ENCODE data around the gene GABPB1. TPM values are rescaled to one million over a fixed set of nuclear protein-coding genes. Genes with fewer than 3 reads are reported as not detected.

The GABPB1 gene
- total RNA-seq, 3 donors from 2014 or later (not counting 1 experiment from before 2014, with no cell fraction given), result 20.8 to 30.8 (median 26.3) TPM

DNA sequence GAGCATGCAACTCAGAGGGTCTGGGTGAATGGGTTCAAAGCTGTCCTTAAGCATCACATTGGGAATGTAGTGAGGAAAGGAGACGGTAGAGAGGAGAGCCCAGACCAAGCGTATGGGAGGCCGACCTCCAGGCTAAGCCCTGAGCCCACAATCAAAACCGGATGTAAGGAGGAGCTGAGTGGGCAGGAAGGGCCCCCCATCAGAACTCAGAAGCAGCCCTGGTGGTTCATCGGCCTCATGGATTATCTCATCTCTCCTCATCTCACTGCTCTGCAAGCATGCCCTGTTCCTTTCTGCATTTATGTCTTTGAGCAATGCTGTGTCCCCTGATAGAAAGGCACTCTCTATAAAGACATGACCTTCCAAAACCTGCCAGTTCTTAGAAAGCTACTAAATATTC, 95.7 kb downstream of the GABPB1 start:
- Histone ChIP-seq H3K4me1 (ENCODE audit: control insufficient read depth, insufficient read depth, low read length) (peaks cover 47% of the 10 kb centered on the region), H3K27ac (ENCODE audit: low read length) (no peak overlapping the region), H3K27me3 (ENCODE audit: control insufficient read depth, insufficient read depth, low read length) (no peaks in the 10 kb centered on the region), H3K9me3 (ENCODE audit: control insufficient read depth, insufficient read depth, low read length) (no peaks in the 10 kb centered on the region), H3K36me3 (ENCODE audit: control insufficient read depth, insufficient read depth, low read length) (no peaks in the 10 kb centered on the region), H3K4me3 (ENCODE audit: low read length) (no peak overlapping the region)
- TF ChIP-seq, protein P1, sequence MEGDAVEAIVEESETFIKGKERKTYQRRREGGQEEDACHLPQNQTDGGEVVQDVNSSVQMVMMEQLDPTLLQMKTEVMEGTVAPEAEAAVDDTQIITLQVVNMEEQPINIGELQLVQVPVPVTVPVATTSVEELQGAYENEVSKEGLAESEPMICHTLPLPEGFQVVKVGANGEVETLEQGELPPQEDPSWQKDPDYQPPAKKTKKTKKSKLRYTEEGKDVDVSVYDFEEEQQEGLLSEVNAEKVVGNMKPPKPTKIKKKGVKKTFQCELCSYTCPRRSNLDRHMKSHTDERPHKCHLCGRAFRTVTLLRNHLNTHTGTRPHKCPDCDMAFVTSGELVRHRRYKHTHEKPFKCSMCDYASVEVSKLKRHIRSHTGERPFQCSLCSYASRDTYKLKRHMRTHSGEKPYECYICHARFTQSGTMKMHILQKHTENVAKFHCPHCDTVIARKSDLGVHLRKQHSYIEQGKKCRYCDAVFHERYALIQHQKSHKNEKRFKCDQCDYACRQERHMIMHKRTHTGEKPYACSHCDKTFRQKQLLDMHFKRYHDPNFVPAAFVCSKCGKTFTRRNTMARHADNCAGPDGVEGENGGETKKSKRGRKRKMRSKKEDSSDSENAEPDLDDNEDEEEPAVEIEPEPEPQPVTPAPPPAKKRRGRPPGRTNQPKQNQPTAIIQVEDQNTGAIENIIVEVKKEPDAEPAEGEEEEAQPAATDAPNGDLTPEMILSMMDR (IDR thresholded peaks at IDR 0.05), result no peak
- Mint-ChIP-seq H3K4me3 (peak overlapping the region; percentile 11), H3K9me3 (no peaks in the 10 kb centered on the region), H3K4me1 (peaks cover 40 to 42% of the 10 kb centered on the region in 2 donors), H3K27me3 (ENCODE audit: low read depth in 2 of 2) (no peaks in the 10 kb centered on the region), H3K27ac (peak overlapping the region; percentile 1 to 88), H3K36me3 (no peaks in the 10 kb centered on the region)
- DNase-seq (no peak), ATAC-seq (no peak)
- intact Hi-C loops (cut with micrococcal nuclease), result no loop called here
- WGBS (ENCODE audit: insufficient coverage), result 75% methylated on average over 5 of the region's 5 CpGs

DNA sequence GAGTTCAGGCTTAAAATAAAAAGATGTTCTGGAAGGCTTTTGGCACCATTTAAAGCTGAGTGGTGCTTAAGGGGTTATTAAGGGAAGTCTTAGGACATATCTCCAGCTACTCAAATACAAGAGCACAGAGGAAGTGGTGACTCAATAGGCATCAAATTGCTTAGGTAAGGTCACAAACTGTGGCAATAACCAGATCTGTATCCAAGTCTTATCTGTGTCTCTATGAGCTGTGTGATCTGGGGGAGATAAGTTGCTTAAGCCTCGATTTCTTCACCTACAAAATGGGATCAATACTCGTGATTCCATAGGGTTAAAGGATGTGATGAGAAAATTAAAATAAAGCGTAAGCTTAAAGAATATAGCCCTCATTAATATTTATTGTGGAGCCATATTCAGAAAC, 97.1 kb downstream of the GABPB1 start:
- Histone ChIP-seq H3K27ac (ENCODE audit: low read length) (no peak overlapping the region), H3K27me3 (ENCODE audit: control insufficient read depth, insufficient read depth, low read length) (no peaks in the 10 kb centered on the region), H3K4me1 (ENCODE audit: control insufficient read depth, insufficient read depth, low read length) (peaks cover 40% of the 10 kb centered on the region), H3K9me3 (ENCODE audit: control insufficient read depth, insufficient read depth, low read length) (no peaks in the 10 kb centered on the region), H3K36me3 (ENCODE audit: control insufficient read depth, insufficient read depth, low read length) (no peaks in the 10 kb centered on the region), H3K4me3 (ENCODE audit: low read length) (no peak overlapping the region)
- Mint-ChIP-seq H3K9me3 (no peaks in the 10 kb centered on the region), H3K36me3 (no peaks in the 10 kb centered on the region), H3K4me3 (no peak overlapping the region), H3K27me3 (ENCODE audit: low read depth in 2 of 2) (no peaks in the 10 kb centered on the region), H3K4me1 (peaks cover 35 to 37% of the 10 kb centered on the region in 2 donors), H3K27ac (no peak overlapping the region)
- TF ChIP-seq, protein P1 (IDR thresholded peaks at IDR 0.05), result no peak
- ATAC-seq (no peak), DNase-seq (no peak)
- intact Hi-C loops (cut with micrococcal nuclease), result no loop called here
- WGBS (ENCODE audit: insufficient coverage), result no CpG with 5 or more reads among the region's 3 CpGs

DNA sequence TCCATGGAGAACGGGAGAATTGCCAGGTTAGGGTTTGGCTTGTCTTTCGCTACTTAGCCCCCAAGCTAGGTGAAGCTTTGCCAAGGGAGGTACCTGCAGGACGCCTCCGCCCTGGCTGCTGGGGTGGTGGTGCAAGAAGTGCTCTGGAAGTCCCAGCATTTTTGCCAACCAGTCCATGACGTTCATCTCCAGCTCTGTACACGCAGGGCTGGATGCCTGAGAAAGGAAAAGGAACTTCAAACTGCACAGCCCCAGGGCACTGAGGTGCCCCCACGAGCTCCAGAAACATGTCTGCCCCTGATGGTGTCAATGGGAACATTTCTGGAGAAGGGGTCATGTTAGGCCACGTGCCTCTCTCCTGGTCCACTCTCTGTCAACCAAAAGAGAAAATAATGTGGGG, 97.7 kb downstream of the GABPB1 start:
- H3K27ac Mint-ChIP-seq, result no peak overlapping the region
- intact Hi-C loops (cut with micrococcal nuclease), result no loop called here
- H3K27ac ChIP-seq (ENCODE audit: low read length), result no peak overlapping the region

More for the DNA sequence above, 97.7 kb downstream of the GABPB1 start:
- H3K36me3 Mint-ChIP-seq, result no peaks in the 10 kb centered on the region
- 90% methylated on average over 8 of the region's 8 CpGs for whole genome bisulfite sequencing (ENCODE audit: insufficient coverage)
- DNase-seq (no peak), ATAC-seq (no peak)
- H3K9me3 ChIP-seq (ENCODE audit: control insufficient read depth, insufficient read depth, low read length), result no peaks in the 10 kb centered on the region
- H3K9me3 Mint-ChIP-seq, result no peaks in the 10 kb centered on the region
- H3K4me1 Mint-ChIP-seq, result peaks cover 29 to 32% of the 10 kb centered on the region in 2 donors
- no peak overlapping the region for H3K4me3 Mint-ChIP-seq
- H3K27me3 ChIP-seq (ENCODE audit: control insufficient read depth, insufficient read depth, low read length), result no peaks in the 10 kb centered on the region
- no peak overlapping the region for H3K4me3 ChIP-seq (ENCODE audit: low read length)
- H3K36me3 ChIP-seq (ENCODE audit: control insufficient read depth, insufficient read depth, low read length), result no peaks in the 10 kb centered on the region
- peaks cover 34% of the 10 kb centered on the region for H3K4me1 ChIP-seq (ENCODE audit: control insufficient read depth, insufficient read depth, low read length)
- TF ChIP-seq, protein P1 (IDR thresholded peaks at IDR 0.05), result no peak
- no peaks in the 10 kb centered on the region for H3K27me3 Mint-ChIP-seq (ENCODE audit: low read depth in 2 of 2)

Data from natural killer cell (primary cell).